Naive B cell (primary cell): ENCODE measurements around the gene BLOC1S6. TPM values are rescaled to one million over a fixed set of nuclear protein-coding genes. Genes with fewer than 3 reads are reported as not detected.

Experiments used
- ATAC-seq, 2 donors: fragments of 150-1000 bp; cut with Tn5 transposase; 2 replicates each; pipeline ENCODE4 v1.10.0; 2021; ENCODE audit warnings: low read depth in 2 of 2, mild to moderate bottlenecking in 2 of 2, moderate library complexity in 2 of 2
- DNase-seq: peaks from one replicate; pipeline ENCODE4 v3.0.0; 2022
- H3K27ac Mint-ChIP-seq, 6 donors: one replicate each; pipeline ENCODE4 v1.8.0; 2020 to 2022; ENCODE audit warnings: mild to moderate bottlenecking in 6 of 6, mixed read lengths in 6 of 6, moderate library complexity in 5 of 6, inconsistent platforms in 2 of 6
- H3K27me3 Mint-ChIP-seq, 3 donors: one replicate each; pipeline ENCODE4 v1.8.0; 2021 to 2022; ENCODE audit warnings: mixed read lengths in 3 of 3, mild to moderate bottlenecking in 1 of 3
- H3K36me3 Mint-ChIP-seq, 2 donors: one replicate each; pipeline ENCODE4 v1.8.0; 2020 to 2022; ENCODE audit warnings: mixed read lengths in 2 of 2, inconsistent platforms in 1 of 2, mild to moderate bottlenecking in 1 of 2
- H3K4me1 Mint-ChIP-seq, 3 donors: one replicate each; pipeline ENCODE4 v1.8.0; 2020 to 2022; ENCODE audit warnings: mixed read lengths in 3 of 3, inconsistent platforms in 1 of 3, mild to moderate bottlenecking in 1 of 3, moderate library complexity in 1 of 3
- H3K4me3 Mint-ChIP-seq, 8 donors: one replicate each; pipeline ENCODE4 v1.8.0; 2020 to 2022; ENCODE audit warnings: mild to moderate bottlenecking in 8 of 8, mixed read lengths in 8 of 8, moderate library complexity in 8 of 8, inconsistent platforms in 2 of 8
- H3K9me3 Mint-ChIP-seq, 7 donors: one replicate each; pipeline ENCODE4 v1.8.0; 2020 to 2022; ENCODE audit warnings: mixed read lengths in 7 of 7, mild to moderate bottlenecking in 5 of 7, inconsistent platforms in 2 of 7, moderate library complexity in 1 of 7
- polyA plus RNA-seq, 6 donors: library from polyadenylated mRNA; unstranded; fragments of 300-500 nt; fragmentation: Illumina TruSeq; gene quantifications; one replicate each; pipeline ENCODE4 v1.2.3, GENCODE V29; 2021; ENCODE audit warnings: low read depth in 6 of 6

The BLOC1S6 gene
- polyA plus RNA-seq, 6 donors from 2014 or later, result 57.1 to 119 (median 93.5) TPM

GRCh38 chr15:45650889-45651525 is 63.8 kb downstream of the BLOC1S6 start:
- Mint-ChIP-seq H3K27ac (no peak overlapping the region), H3K9me3 (peaks cover 0 to 7% (median 0%) of the 10 kb centered on the region in 7 donors), H3K27me3 (no peaks in the 10 kb centered on the region), H3K4me3 (no peak overlapping the region), H3K36me3 (peaks cover 5 to 12% of the 10 kb centered on the region in 2 donors), H3K4me1 (peaks cover 33 to 52% (median 44%) of the 10 kb centered on the region in 3 donors)
- no peak for ATAC-seq
- DNase-seq, result no peak

DNA sequence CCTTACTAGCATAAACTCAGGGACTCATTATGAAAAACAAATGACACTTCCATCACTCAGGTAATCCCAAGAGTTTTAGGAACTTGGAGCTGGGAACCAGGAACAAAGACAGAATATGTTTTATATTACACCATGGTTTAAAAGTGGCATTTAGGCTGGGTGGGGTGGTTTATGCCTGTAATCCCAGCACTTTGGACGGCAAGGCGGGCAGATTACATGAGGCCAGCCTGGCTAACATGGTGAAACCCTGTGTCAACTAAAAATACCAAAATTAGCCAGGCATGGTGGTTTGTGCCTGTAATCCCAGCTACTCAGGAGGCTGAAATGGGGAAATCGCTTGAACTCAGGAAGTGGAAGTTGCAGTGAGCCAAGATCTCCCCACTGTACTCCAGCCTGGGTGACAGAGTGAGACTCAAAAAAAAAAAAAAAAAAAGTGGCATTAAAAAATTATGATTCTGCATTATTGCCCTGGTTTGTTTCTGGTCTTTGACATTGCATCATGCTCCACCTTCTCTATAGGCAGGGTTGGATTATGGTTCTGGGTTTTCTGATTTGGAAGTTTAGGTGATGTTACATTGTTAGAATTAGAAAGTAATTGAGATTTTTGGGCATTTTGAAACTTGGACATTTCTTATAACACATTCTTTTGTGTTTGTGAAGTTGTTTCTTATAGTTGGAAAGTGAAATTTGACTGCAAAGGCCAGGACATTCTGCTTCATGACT is 66.7 kb downstream of the BLOC1S6 start:
- H3K27me3 Mint-ChIP-seq, result no peaks in the 10 kb centered on the region
- ATAC-seq, result no peak
- H3K36me3 Mint-ChIP-seq, result peaks cover 5 to 12% of the 10 kb centered on the region in 2 donors
- H3K9me3 Mint-ChIP-seq, result peaks cover 0 to 7% (median 0%) of the 10 kb centered on the region in 7 donors
- H3K4me1 Mint-ChIP-seq, result peaks cover 31 to 56% (median 48%) of the 10 kb centered on the region in 3 donors
- no peak for DNase-seq
- H3K27ac Mint-ChIP-seq, result peak overlapping the region in 2 of 6 donors; percentile 33 to 70
- no peak overlapping the region for H3K4me3 Mint-ChIP-seq

DNA sequence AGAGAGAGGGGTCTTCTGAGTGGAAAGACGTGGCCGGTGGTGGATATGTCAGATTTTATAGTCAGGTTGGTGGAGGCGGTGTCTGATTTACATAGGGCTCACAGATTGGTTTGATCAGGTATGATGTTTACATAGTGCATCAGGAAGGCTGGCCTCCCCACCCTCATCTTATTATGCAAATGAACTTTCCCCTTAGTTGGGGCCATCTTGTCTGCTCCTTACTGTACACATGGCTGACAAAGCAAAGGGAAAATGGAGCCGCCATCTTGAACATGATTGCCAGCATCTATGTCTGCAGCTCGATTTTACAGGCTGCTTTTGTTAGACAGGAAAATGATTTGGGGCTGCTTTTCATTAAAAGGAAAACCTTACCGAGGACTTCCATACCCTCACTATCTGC is 67.6 kb downstream of the BLOC1S6 start:
- Mint-ChIP-seq H3K36me3 (peaks cover 9 to 21% of the 10 kb centered on the region in 2 donors), H3K27ac (peak overlapping the region in 1 of 6 donors; percentile 61), H3K27me3 (no peaks in the 10 kb centered on the region), H3K9me3 (peaks cover 0 to 7% (median 0%) of the 10 kb centered on the region in 7 donors), H3K4me1 (peaks cover 38 to 62% (median 50%) of the 10 kb centered on the region in 3 donors), H3K4me3 (no peak overlapping the region)
- ATAC-seq (no peak), DNase-seq (no peak)

DNA sequence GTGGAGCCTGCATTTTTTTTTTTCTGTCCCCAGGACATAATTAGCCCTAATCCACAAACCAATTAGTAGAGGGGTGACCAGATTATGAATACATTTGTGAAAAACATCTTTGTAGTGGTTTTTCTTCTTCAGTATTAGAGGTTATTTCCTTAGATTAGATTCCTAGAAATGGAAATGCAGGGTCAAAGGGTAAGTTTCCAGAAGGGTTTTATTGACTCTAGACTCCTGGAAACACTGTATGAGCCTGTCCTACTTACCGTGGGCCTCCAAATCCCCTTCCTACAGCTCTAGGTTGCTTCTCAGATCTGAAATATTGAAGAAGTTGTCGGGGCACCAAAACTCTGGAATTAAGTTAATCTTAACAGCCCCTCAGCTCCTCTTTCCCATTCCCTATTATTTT is 70.1 kb downstream of the BLOC1S6 start:
- ATAC-seq (no peak), DNase-seq (no peak)
- Mint-ChIP-seq H3K9me3 (peaks cover 0 to 2% (median 0%) of the 10 kb centered on the region in 7 donors), H3K4me1 (peaks cover 34 to 51% (median 42%) of the 10 kb centered on the region in 3 donors), H3K27ac (peak overlapping the region in 2 of 6 donors; percentile 33 to 76), H3K4me3 (no peak overlapping the region), H3K36me3 (peaks cover 13 to 18% of the 10 kb centered on the region in 2 donors), H3K27me3 (no peaks in the 10 kb centered on the region)

GRCh38 chr15:45657764-45658545 is 70.8 kb downstream of the BLOC1S6 start:
- Mint-ChIP-seq H3K9me3 (peaks cover 0 to 2% (median 0%) of the 10 kb centered on the region in 7 donors), H3K36me3 (peaks cover 13 to 20% of the 10 kb centered on the region in 2 donors), H3K27me3 (no peaks in the 10 kb centered on the region), H3K4me3 (no peak overlapping the region), H3K4me1 (peaks cover 32 to 46% (median 37%) of the 10 kb centered on the region in 3 donors), H3K27ac (no peak overlapping the region)
- no peak for ATAC-seq
- DNase-seq, result no peak

Other genes with a start within 250 kb of the BLOC1S6 start
- gene GATM, start 208.8 kb upstream of the BLOC1S6 start, polyA plus RNA-seq, result 10 to 100 TPM in 3 of 6 donors, 1 to 10 TPM in 3; 1.9 to 26.7 (median 12.0) TPM
- gene SLC30A4, start 64.6 kb upstream of the BLOC1S6 start, polyA plus RNA-seq, result 10 to 100 TPM in 5 of 6 donors, 1 to 10 TPM in 1; 9.3 to 16.8 (median 12.4) TPM
- 100 to 1,000 TPM in 1 of 6 donors, 10 to 100 TPM in 5; 49.2 to 110 (median 67.1) TPM for gene SQOR, start 47.6 kb downstream of the BLOC1S6 start, polyA plus RNA-seq